PFSK-1 (cell line): ENCODE results near the gene TUBB6.

Experiments used
- POLR2AphosphoS5 ChIP-seq: IDR thresholded peaks from 2 replicates; pipeline ENCODE4 v1.6.1; 2012; ENCODE audit warnings: low read depth, mild to moderate bottlenecking, control low read depth, low read length, moderate library complexity
- REST ChIP-seq, 2 experiments: IDR thresholded peaks; 2 replicates each; pipeline versions ENCODE4 v1.6.1 to v1.8.0; 2011 to 2012; ENCODE audit warnings: low read depth in 2 of 2, low read length in 2 of 2, control low read depth in 1 of 2, inconsistent platforms in 1 of 2, mild to moderate bottlenecking in 1 of 2, moderate library complexity in 1 of 2; ENCODE audit not compliant: insufficient read depth in 1 of 2
- TAF1 ChIP-seq: IDR thresholded peaks from 2 replicates; pipeline ENCODE4 v1.6.1; 2012; ENCODE audit warnings: low read length, control low read depth, borderline replicate concordance; ENCODE audit not compliant: insufficient read depth

GRCh38 chr18:12315490-12315889 is 7.4 kb downstream of the TUBB6 start:
- TF ChIP-seq TAF1 (no peak), REST (IDR thresholded peaks at IDR 0.05; ENCODE audit: insufficient read depth in 1 of 2, low read depth in 2 of 2, low read length in 2 of 2) (no peak), POLR2AphosphoS5 (no peak)
